GM23338 (cell line): ENCODE measurements around the gene PRELID3B. TPM values are rescaled to one million over a fixed set of nuclear protein-coding genes. Genes with fewer than 3 reads are reported as not detected.

ENCODE experiments used
- ATAC-seq: fragments of 200-7000 bp; cut with Tn5 transposase; 3 replicates; pipeline ENCODE4 v1.9.1; 2020
- DNase-seq: peaks from one replicate; pipeline ENCODE4 v3.0.0-alpha.2; 2015; ENCODE audit warnings: low spot score
- H2AFZ ChIP-seq: fragments of 200-600 bp; sonication (generic); 2 replicates; pipeline ENCODE4 v1.8.0; 2016; ENCODE audit warnings: antibody characterized with exemption, mild to moderate bottlenecking, moderate library complexity
- H3F3A ChIP-seq: fragments of 200-600 bp; sonication (generic); replicated peaks from 2 replicates; pipeline ENCODE4 v1.8.0; 2017; ENCODE audit warnings: antibody characterized with exemption, mixed run types, low read depth
- H3K27ac ChIP-seq: fragments of 200-600 bp; sonication (generic); 2 replicates; pipeline ENCODE4 v1.6.1; 2016; ENCODE audit warnings: low read depth
- H3K27me3 ChIP-seq: fragments of 200-600 bp; sonication (generic); 2 replicates; pipeline ENCODE4 v1.8.0; 2016; ENCODE audit warnings: mild to moderate bottlenecking, mixed run types, moderate library complexity; ENCODE audit not compliant: insufficient read depth
- H3K36me3 ChIP-seq: fragments of 200-600 bp; sonication (generic); 2 replicates; pipeline ENCODE4 v1.8.0; 2016; ENCODE audit warnings: mild to moderate bottlenecking; ENCODE audit not compliant: insufficient read depth
- H3K4me1 ChIP-seq: fragments of 200-600 bp; sonication (generic); 2 replicates; pipeline ENCODE4 v1.8.0; 2016; ENCODE audit warnings: mild to moderate bottlenecking, moderate library complexity; ENCODE audit not compliant: insufficient read depth
- H3K4me2 ChIP-seq: fragments of 200-600 bp; sonication (generic); 2 replicates; pipeline ENCODE4 v1.7.1; 2017; ENCODE audit warnings: mixed run types
- H3K4me3 ChIP-seq: fragments of 200-600 bp; sonication (generic); 2 replicates; pipeline ENCODE4 v1.6.1; 2016; ENCODE audit warnings: mixed run types
- H3K79me2 ChIP-seq: fragments of 200-600 bp; sonication (generic); replicated peaks from 2 replicates; pipeline ENCODE4 v1.8.0; 2017; ENCODE audit warnings: mild to moderate bottlenecking; ENCODE audit not compliant: insufficient read depth
- H3K9me2 ChIP-seq: fragments of 200-600 bp; sonication (generic); 2 replicates; pipeline ENCODE4 v1.8.0; 2017; ENCODE audit not compliant: insufficient read depth
- H4K20me1 ChIP-seq: fragments of 200-600 bp; sonication (generic); replicated peaks from 2 replicates; pipeline ENCODE4 v1.8.0; 2017; ENCODE audit warnings: mild to moderate bottlenecking; ENCODE audit not compliant: insufficient read depth
- H3K27ac Mint-ChIP-seq: 2 replicates; pipeline ENCODE4 v1.8.0; 2020; ENCODE audit warnings: inconsistent platforms, mild to moderate bottlenecking, moderate library complexity, mixed read lengths
- H3K27me3 Mint-ChIP-seq: 3 replicates; pipeline ENCODE4 v1.8.0; 2022; ENCODE audit warnings: low read depth, mild to moderate bottlenecking, moderate library complexity, mixed read lengths, inconsistent platforms; ENCODE audit not compliant: insufficient read depth, poor library complexity
- H3K36me3 Mint-ChIP-seq: 3 replicates; pipeline ENCODE4 v1.8.0; 2021; ENCODE audit warnings: low read depth, mild to moderate bottlenecking, inconsistent platforms, moderate library complexity, mixed read lengths
- H3K4me1 Mint-ChIP-seq: 3 replicates; pipeline ENCODE4 v1.8.0; 2020; ENCODE audit warnings: mild to moderate bottlenecking, inconsistent platforms, mixed read lengths
- H3K4me3 Mint-ChIP-seq: 3 replicates; pipeline ENCODE4 v1.8.0; 2021; ENCODE audit warnings: moderate library complexity, mild to moderate bottlenecking, inconsistent platforms, mixed read lengths
- H3K9me3 Mint-ChIP-seq: 3 replicates; pipeline ENCODE4 v1.8.0; 2020; ENCODE audit warnings: moderate library complexity, mild to moderate bottlenecking, inconsistent platforms, mixed read lengths
- CREB1 ChIP-seq: fragments of 250-450 bp; sonication (Bioruptor Pico); IDR thresholded peaks from 2 replicates; pipeline ENCODE4 v1.5.0; 2020; ENCODE audit warnings: low read depth, mild to moderate bottlenecking, moderate library complexity
- EZH2phosphoT487 ChIP-seq: fragments of 200-600 bp; sonication (generic); IDR thresholded peaks from one replicate; pipeline ENCODE4 v1.8.1; 2018; ENCODE audit warnings: antibody characterized with exemption; ENCODE audit not compliant: unreplicated experiment
- NANOG ChIP-seq: IDR thresholded peaks from 2 replicates; pipeline ENCODE4 v1.6.1; 2016; ENCODE audit warnings: antibody characterized with exemption, borderline replicate concordance
- POLR2AphosphoS5 ChIP-seq: IDR thresholded peaks from 2 replicates; pipeline ENCODE4 v1.6.1; 2016; ENCODE audit warnings: antibody characterized with exemption, low read depth
- REST ChIP-seq: IDR thresholded peaks from one replicate; pipeline ENCODE4 v1.6.1; 2018; ENCODE audit warnings: antibody characterized with exemption; ENCODE audit not compliant: unreplicated experiment
- STAT1 ChIP-seq: IDR thresholded peaks from one replicate; pipeline ENCODE4 v1.6.1; 2016; ENCODE audit warnings: antibody characterized with exemption; ENCODE audit not compliant: unreplicated experiment
- ZNF114 ChIP-seq: fragments of 250-450 bp; sonication (Bioruptor Pico); IDR thresholded peaks from 2 replicates; pipeline ENCODE4 v1.5.0; 2020; ENCODE audit warnings: mild to moderate bottlenecking, moderate library complexity
- polyA plus RNA-seq: library from polyadenylated mRNA; unstranded; fragments of >200 nt; fragmentation: Nextera tagmentation; extraction: Ambion mirVana; gene quantifications from 2 replicates; pipeline ENCODE4 v1.2.1, GENCODE V29; 2016
- total RNA-seq: library from RNA; depleted of rRNA; stranded (reverse); fragments of >200 nt; shearing (Covaris generic); gene quantifications from 2 replicates; pipeline ENCODE4 v1.2.3, GENCODE V29; 2014
- TF ChIP-seq, protein P1 (sequence below), 2 experiments: fragments of 200-600 bp in 1 of 2; sonication (generic) in 1 of 2; conservative IDR thresholded peaks; 2 replicates each; pipeline versions ENCODE4 v1.5.1 to v1.6.1; 2016 to 2017; ENCODE audit warnings: antibody characterized with exemption in 2 of 2, low read depth in 2 of 2, mild to moderate bottlenecking in 2 of 2, moderate library complexity in 1 of 2
- TF ChIP-seq, protein P2 (sequence below): IDR thresholded peaks from 2 replicates; pipeline ENCODE4 v1.6.1; 2016; ENCODE audit warnings: antibody characterized with exemption

PRELID3B gene
- total and polyA plus RNA-seq, 2 experiments from 2014 or later, result 42.7 to 43.6 TPM

GRCh38 chr20:59020938-59021551 is 21.5 kb downstream of the PRELID3B start:
- Histone ChIP-seq H3K27me3 (no peaks in the 10 kb centered on the region), H3K4me1 (peaks cover 5% of the 10 kb centered on the region), H2AFZ (no peak overlapping the region), H4K20me1 (no peaks in the 10 kb centered on the region), H3K36me3 (peaks cover 8% of the 10 kb centered on the region; the same call in 1 of the 2 replicates), H3F3A (no peaks in the 10 kb centered on the region), H3K9me2 (no peaks in the 10 kb centered on the region), H3K27ac (no peak overlapping the region), H3K79me2 (no peaks in the 10 kb centered on the region; the same call in 1 of the 2 replicates), H3K4me3 (no peak overlapping the region), H3K4me2 (no peak overlapping the region)
- ATAC-seq, result no peak
- peaks cover 32% of the 10 kb centered on the region for H3K36me3 Mint-ChIP-seq
- H3K27ac Mint-ChIP-seq, result no peak overlapping the region
- no peaks in the 10 kb centered on the region for H3K9me3 Mint-ChIP-seq
- H3K27me3 Mint-ChIP-seq, result peaks cover 10% of the 10 kb centered on the region
- no peak overlapping the region for H3K4me3 Mint-ChIP-seq
- no peak for DNase-seq
- no peak for TF ChIP-seq ZNF114 (CRISPR knock-in tag)
- no peak for TF ChIP-seq EZH2phosphoT487
- TF ChIP-seq POLR2AphosphoS5, result no peak
- TF ChIP-seq, protein P1, sequence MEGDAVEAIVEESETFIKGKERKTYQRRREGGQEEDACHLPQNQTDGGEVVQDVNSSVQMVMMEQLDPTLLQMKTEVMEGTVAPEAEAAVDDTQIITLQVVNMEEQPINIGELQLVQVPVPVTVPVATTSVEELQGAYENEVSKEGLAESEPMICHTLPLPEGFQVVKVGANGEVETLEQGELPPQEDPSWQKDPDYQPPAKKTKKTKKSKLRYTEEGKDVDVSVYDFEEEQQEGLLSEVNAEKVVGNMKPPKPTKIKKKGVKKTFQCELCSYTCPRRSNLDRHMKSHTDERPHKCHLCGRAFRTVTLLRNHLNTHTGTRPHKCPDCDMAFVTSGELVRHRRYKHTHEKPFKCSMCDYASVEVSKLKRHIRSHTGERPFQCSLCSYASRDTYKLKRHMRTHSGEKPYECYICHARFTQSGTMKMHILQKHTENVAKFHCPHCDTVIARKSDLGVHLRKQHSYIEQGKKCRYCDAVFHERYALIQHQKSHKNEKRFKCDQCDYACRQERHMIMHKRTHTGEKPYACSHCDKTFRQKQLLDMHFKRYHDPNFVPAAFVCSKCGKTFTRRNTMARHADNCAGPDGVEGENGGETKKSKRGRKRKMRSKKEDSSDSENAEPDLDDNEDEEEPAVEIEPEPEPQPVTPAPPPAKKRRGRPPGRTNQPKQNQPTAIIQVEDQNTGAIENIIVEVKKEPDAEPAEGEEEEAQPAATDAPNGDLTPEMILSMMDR (conservative IDR thresholded peaks at IDR 0.05; ENCODE audit: low read depth in 2 of 2), result no peak
- TF ChIP-seq, protein P2, sequence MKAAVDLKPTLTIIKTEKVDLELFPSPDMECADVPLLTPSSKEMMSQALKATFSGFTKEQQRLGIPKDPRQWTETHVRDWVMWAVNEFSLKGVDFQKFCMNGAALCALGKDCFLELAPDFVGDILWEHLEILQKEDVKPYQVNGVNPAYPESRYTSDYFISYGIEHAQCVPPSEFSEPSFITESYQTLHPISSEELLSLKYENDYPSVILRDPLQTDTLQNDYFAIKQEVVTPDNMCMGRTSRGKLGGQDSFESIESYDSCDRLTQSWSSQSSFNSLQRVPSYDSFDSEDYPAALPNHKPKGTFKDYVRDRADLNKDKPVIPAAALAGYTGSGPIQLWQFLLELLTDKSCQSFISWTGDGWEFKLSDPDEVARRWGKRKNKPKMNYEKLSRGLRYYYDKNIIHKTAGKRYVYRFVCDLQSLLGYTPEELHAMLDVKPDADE, result no peak
- peaks cover 22% of the 10 kb centered on the region for H3K4me1 Mint-ChIP-seq

GRCh38 chr20:59019217-59019616 is 23.4 kb downstream of the PRELID3B start, which contains the start of gene TUBB1:
TUBB1 (plus strand) TSS chr20:59019429; CDS start chr20:59019523, 94 bp downstream.
- Histone ChIP-seq H3K4me1 (no peaks in the 10 kb centered on the region), H3K4me2 (no peak within 1 kb of the TSS), H3K27me3 (no peaks in the 10 kb centered on the region), H4K20me1 (no peaks in the 10 kb centered on the region), H3K36me3 (peaks cover 2% of the 10 kb centered on the region; the same call in 1 of the 2 replicates), H3K79me2 (no peaks in the 10 kb centered on the region), H3K4me3 (no peak within 1 kb of the TSS), H3K27ac (no peak within 1 kb of the TSS), H3K9me2 (no peaks in the 10 kb centered on the region), H3F3A (no peaks in the 10 kb centered on the region), H2AFZ (no peak within 1 kb of the TSS)
- Mint-ChIP-seq H3K4me3 (no peak within 1 kb of the TSS), H3K27ac (no peak within 1 kb of the TSS), H3K27me3 (peaks cover 10% of the 10 kb centered on the region), H3K4me1 (peaks cover 8% of the 10 kb centered on the region; the same call in 2 of the 3 replicates), H3K9me3 (no peaks in the 10 kb centered on the region), H3K36me3 (peaks cover 20% of the 10 kb centered on the region)
- TF ChIP-seq POLR2AphosphoS5 (no peak), STAT1 (no peak), NANOG (no peak), CREB1 (CRISPR knock-in tag) (no peak), REST (no peak)
- DNase-seq, result no peak
- no peak for ATAC-seq
